H4 (cell line): ENCODE measurements around the gene MMP1. TPM values are rescaled to one million over a fixed set of nuclear protein-coding genes. Genes with fewer than 3 reads are reported as not detected.

Experiments
- DNase-seq: peaks from one replicate; pipeline ENCODE4 v3.0.0-alpha.2; 2015; ENCODE audit warnings: low spot score
- total RNA-seq: library from RNA; depleted of rRNA; stranded (reverse); fragments of >200 nt; shearing (Covaris generic); gene quantifications from 2 replicates; pipeline ENCODE4 v1.2.3, GENCODE V29; 2014

The MMP1 gene
- total RNA-seq, 1 experiment from 2014 or later: 2.8 TPM

DNA sequence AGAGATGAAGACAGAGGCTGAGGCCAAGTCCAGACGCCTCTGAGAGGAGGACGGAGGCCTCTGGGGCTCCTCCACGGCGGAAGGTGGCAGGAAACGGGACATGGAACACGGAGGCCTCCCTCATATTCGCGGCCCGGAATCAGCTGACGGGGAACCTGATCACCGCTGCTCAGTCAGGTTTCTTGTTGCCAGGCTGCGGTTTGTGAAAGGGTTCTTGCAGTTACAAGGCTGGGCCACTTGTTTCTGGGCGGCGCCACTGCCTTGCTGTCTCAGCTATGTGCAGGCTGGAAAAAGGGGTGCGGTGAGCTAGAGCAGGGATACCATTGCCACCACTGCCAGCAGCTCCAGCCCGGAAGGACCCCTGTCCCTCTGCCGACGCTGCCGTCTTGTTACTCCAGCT, 10.0 kb upstream of the MMP1 start:
- peak; percentile 14 for DNase-seq

- DNase-seq: no peak
Measured at GRCh38 chr11:102806296-102806695, 8.3 kb upstream of the MMP1 start.

GRCh38 chr11:102802341-102802740, 4.4 kb upstream of the MMP1 start:
- DNase-seq: no peak

- no peak for DNase-seq
Measured at GRCh38 chr11:102800767-102801166, 2.8 kb upstream of the MMP1 start.

GRCh38 chr11:102799681-102800340, 1.9 kb upstream of the MMP1 start:
- DNase-seq: no peak

GRCh38 chr11:102794382-102794781, 3.6 kb downstream of the MMP1 start:
- DNase-seq: peak; percentile 52

DNA sequence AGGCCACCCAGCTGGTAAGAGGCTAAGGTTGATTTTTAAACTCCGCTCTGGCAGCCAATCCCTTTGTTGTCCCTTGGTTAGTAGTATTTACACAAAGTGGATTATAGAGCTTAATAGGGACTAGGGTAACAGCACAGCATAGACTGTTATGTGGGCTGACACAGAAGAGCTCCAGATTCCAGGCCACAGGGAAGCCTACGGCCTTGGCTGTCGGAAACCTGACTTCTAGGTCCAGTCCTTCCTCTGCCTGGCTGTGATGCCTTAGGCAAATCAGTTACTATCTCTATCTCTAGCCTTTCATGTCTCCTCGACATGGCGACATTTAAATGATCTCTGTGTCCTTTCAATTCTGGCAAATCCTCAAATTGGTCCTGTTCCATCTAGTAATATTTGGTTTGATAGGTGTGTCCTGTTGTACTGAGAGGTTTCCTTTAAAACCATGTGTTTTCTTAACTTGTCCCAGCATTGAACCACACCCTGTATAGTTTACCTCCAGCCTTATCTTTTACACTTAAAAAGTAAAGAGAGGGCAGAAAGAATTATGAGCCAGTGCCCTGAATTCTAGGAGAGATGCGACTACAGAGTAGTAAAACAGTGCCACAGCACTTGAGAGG, 4.2 kb downstream of the MMP1 start:
- DNase-seq: no peak

GRCh38 chr11:102792604-102793003, 5.4 kb downstream of the MMP1 start:
- no peak for DNase-seq

- no peak for DNase-seq
Measured at GRCh38 chr11:102791271-102792036, 6.5 kb downstream of the MMP1 start.

DNA sequence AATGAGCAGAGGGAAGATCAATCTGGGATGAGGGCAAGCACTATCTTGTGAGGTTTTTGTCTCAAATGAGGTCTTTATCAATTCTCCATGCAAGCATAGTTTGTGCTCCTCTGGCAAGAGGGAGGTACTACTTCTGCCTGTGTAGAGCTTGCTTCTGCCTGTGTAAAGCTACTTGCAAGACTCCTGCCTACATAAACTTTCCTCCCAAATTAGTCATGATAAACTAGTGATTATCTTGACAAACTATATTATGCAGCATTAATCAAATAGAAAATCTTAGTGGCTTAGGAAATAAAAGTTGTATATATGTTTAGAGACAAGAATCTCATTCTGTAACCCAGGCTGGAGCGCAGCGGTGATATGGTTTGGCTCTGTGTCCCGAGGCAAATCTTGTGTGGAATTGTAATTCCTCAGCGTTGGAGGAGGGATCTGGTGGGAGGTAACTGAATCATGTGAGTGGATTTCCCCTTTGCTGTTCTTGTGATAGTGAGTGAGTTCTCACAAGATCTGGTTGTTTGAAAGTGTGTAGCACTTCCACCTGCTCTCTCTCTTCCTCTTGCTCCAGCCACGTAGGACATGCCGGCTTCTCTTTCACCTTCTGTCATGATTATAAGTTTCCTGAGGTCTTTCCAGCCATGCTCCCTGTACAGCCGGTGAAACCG, 9.5 kb downstream of the MMP1 start:
- no peak for DNase-seq

- no peak for DNase-seq
Measured at GRCh38 chr11:102784380-102784779, 13.6 kb downstream of the MMP1 start.

DNA sequence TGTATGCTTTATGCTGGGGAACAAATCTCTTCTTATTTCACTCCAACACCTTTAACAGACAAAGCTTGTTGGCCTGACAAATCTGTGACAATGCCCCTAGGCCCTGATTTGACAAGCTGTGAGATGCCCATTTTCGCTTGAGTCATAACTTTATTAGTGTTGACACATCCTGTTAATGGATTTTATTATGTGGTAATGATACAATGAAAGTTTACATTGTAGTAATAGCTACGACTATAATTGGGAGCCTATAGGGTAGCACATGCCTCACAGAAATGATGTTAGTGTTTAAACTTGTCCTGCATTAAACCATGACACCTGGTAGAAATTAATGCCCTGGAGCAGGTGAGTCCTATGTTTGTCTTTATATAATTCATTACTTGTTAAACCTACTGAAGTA, 14.2 kb downstream of the MMP1 start:
- no peak for DNase-seq

DNA sequence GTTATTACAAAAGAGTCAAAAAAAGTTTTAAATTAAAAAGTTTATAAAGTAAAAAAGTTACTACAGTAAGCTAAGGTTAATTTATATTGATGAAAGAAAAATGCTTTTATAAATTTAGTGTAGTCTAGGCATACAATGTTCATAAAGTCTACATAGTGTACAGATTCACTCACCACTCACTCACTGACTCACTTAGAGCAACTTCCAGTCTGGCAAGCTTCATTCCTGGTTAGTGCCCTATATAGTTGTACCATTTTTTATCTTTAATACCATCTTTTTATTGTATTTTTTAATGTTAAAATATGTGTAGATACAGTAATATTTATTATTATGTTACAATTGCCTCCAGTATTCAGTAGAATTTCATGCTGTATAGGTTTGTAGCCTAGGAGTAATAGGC, 14.9 kb downstream of the MMP1 start:
- DNase-seq: no peak

DNA sequence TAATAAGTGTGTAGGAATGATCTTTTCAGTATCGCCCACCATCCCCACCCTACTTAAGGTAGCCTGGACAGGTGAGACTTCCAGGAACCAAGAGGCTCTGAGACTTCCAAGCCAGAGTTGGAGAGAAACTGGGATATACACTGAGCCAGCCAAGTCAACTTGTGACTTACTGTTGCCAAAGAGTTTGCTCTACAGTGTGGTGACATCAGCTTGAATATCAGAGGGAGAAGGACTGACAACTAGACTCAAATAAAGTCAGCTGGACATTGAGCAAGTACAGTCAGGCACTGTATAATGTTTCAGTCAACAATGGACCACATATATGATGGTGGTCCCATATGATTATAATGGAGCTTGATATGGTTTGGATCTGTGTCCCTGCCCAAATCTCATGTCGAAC, 16.3 kb downstream of the MMP1 start:
- DNase-seq: no peak

DNA sequence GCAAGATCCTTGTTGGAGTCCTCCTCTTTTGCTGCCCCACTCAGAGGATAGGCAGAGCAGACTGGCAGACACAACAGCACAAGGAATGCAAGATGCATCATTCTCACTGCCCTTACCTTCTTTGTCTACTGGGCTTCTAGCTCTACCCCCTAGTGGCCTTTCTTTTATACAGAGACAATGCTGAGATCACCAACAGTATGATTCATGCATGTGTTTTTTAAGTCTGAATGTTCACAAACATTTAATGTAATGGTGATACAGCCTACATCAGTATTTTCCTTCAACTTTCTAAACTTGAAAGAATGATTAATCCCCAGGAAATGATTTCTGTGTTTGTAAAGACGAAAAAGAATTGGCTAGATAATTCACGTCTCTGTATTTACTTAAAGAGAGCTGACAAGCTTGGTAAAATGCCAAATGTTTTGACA, 17.5 kb downstream of the MMP1 start, which contains the start of gene MMP10:
Gene MMP10, minus strand, starts transcription at position 138 of the 428 bp plus-strand sequence. Its CDS starts 37 bp downstream, at position 101.
- DNase-seq: peak; percentile 52

DNA sequence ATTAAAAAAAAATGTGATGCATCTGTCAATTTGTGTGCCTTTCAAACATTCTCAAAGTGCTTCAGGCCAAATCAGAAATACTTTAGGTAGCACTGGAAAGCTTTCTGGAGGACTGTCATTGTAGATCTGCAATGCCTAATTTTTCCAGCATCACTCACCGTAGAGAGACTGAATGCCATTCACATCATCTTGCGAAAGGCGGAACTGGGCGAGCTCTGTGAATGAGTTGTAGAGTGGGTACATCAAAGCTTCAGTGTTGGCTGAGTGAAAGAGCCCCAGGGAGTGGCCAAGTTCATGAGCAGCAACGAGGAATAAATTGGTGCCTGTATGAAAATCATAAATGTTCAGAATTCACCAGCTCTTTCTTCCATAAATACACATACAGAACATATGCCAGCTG, 21.5 kb downstream of the MMP1 start:
- DNase-seq: no peak

- DNase-seq: no peak
Measured at GRCh38 chr11:102773386-102773785, 24.6 kb downstream of the MMP1 start.

DNA sequence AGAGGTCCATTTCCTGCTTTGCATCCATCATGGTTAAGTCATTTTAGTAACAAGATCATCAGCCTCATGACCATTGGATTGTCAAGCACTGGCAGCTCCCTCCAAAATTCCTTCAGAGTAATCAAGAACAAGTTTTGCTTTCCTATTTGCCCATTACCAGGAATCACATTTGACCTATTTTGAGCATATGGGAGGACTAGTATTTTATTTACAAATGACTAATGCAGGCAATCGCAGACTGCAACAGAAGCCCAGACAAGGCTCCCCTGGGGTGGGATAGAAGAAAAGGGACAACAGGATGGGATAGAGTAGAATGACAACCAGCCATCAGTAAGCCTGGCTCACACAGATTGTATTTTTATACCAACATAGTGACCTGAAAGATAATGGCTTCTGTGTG, 26.6 kb downstream of the MMP1 start:
- no peak for DNase-seq

DNA sequence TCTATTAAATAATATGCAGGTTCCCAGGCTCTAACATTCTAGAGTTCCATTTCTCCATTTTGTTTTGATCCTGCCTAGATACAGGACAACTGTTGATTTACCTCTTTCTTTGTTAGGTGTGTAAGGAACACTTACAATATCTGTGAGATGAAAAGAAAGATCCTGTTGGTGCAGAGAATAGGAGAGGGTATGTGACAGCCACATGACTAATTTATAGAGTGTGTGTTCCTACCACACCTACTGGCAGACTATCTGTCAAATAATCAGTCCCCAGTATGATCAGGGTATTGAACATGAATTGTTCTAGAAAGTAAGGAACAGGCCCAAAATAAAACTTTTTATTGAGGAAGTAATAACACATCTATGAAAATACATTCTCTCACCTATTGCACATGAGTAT, 27.8 kb downstream of the MMP1 start:
- DNase-seq: no peak

DNA sequence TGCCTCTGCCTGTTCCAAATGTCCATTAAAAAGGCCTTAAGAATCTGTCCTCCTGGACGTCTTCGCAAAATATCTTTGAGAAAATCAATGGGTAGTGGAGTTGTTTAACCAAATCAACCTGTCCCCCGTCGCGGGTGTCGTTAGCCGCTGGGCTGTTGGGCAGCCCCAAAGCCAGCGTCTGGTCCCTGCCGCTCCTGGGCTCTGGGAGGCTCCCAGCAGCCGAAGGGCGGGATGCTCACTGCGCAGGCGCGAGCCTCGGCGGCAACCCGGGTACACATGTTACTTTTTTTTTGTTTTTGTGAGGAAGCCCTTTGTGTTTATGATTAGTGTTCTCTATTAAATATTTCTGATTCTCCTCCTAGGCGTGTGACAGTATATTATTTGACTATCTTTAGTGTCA, 30.2 kb downstream of the MMP1 start:
- no peak for DNase-seq

- no peak for DNase-seq
Measured at GRCh38 chr11:102763440-102763839, 34.5 kb downstream of the MMP1 start.

GRCh38 chr11:102762361-102762767, 35.6 kb downstream of the MMP1 start:
- DNase-seq: no peak
